HTERT RPE-1 (cell line): ENCODE results near the gene CELSR1.
"Not testable (repeated sequence)": the region's sequence is repeated elsewhere in the genome, so short reads cannot be mapped to it uniquely, and the experiment has no call there.

Source experiments
- in situ Hi-C: fragments of 300-500 bp; cut with MboI; formaldehyde crosslinking; loops from 4 replicates; pipeline ENCODE4 v1.14.3; 2020; ENCODE audit warnings: low sequenced_read_pairs

Gene CELSR1

DNA sequence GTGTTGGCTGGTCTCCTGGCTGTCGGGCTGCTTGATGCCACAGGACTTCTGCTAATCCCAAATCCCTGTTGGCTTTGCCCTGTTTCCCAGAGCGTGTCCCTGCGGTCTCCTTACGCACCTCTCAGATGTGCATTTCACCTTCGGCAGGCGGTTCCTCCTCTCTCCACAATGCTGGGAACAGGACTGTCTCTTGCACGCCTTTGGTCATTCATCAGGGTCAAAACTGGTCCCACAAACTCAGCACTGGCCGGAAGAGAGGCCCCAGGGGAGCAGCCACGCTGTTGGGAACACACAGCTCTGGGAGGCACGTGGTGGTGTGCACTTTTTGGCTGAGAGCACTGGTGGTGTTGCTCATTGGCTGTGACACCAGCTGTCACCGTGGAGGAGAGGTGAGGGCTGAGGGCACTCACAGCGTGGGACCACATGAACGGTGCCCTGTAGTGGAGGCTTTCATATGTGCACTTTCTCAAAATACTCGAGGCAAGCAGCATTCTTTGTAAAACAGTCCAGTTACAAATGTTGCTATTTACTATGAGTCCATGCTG lies 217.2 kb downstream of the CELSR1 start:
- in situ Hi-C loops, result no loop called here

DNA sequence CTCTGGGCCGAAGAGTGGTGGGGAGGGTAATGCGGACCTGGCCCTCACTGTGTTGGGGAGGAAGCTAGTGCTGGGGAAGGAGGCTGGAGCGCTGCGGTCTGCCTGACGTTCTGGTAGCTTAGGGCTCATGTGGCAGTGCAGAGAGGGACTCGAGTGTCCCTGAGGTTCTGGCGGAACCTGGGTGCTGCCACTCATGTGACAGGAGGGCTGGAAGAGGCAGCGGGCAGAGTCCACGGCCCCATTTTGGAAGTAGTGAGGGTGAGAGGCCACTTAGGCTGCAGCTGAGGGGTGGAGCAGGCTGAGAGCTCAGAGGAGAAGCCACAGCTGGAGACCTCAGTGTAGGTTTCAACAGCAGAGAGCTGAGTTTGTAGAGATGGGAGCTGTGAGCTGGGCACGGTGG lies 218.1 kb downstream of the CELSR1 start:
- in situ Hi-C loops, result no loop called here

DNA sequence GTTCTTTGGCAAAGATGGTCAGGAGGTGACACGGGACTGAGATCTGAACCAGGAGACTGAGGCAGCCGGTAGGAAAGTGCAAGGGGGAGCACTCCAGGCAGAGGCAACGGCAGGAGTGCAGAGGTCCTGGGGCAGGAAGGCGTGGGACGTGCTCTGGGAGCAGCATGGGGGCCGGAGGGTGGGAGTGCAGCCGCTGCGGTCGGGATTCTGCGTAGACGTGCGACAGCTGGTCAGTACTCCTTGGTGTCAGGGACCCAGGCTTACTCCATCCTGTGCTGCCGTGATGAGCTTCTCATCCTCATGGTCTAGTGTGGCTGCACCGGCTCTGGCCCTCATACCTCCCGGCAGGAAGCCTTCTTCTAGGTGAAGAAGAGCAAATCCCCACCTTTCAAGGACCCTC lies 218.8 kb downstream of the CELSR1 start:
- in situ Hi-C loops, result no loop called here

DNA sequence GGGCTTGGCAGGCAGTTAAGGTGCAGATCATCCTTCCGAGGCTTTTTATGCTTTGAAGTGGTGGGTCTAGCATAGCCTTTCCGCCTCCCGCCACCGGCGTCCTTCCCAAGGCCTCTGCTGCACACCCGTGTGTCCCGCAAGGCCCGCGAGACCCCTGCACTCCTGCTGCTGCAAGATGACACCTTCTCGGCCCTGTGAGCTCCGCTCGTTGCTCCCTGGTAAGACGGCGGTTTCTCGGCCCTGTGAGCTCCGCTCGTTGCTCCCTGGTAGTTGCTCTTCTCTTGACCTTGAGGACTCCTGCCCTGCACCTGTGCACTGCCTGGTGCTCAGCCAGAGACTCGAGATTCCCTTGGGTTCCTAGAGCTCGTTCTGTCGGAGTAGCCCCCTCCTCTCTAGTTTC lies 219.8 kb downstream of the CELSR1 start:
- in situ Hi-C loops, result no loop called here

- in situ Hi-C loops, result no loop called here
These were observed 221.4 kb downstream of the CELSR1 start for GRCh38 chr22:46315976-46316375.

DNA sequence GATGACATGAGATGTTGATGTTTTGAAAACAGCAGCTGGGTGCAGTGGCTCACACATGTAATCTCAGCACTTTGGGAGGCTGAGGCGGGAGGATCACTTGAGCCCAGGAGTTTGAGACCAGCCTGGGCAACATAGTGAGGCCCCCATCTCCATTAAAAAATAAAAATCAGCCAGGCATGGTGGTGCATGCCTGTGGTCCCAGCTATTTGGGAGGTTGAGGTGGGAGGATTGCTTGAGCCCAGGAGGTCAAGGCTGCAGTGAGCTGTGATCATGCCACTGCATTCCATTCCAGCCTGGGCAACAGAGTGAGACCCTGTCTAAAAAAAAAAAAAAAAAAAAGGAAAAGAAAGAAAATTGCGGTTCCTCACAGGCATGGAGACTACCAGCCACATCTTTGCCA lies 224.6 kb downstream of the CELSR1 start:
- in situ Hi-C loops, result not testable (repeated sequence)

DNA sequence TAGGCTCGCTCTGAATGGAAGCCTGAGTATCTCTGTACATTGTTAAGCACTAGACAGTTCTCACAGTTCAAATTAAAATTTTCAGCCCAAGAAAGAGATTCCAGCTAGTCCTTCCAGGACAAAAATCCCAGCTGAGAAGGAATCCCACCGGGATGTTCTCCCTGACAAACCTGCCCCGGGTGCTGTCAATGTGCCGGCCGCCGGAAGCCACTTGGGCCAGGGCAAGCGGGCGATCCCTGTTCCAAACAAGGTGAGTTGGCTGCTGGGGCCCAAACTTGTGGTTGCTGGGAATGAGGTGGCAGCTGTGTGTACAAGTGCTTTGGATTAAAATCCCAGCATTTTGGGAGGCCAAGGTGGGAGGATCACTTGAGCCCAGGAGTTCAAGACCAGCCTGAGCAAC lies 225.4 kb downstream of the CELSR1 start:
- in situ Hi-C loops, result no loop called here
